NCI-H460 (cell line): ENCODE data around the gene APBA2. TPM values are rescaled to one million over a fixed set of nuclear protein-coding genes. Genes with fewer than 3 reads are reported as not detected.
"Not testable (repeated sequence)": the region's sequence is repeated elsewhere in the genome, so short reads cannot be mapped to it uniquely, and the experiment has no call there.

Experiments
- DNase-seq: peaks from one replicate; pipeline ENCODE4 v3.0.0-alpha.2; 2016; ENCODE audit warnings: low read depth; ENCODE audit errors: extremely low read depth
- total RNA-seq: library from RNA; depleted of rRNA; stranded (reverse); fragments of >200 nt; shearing (Covaris generic); gene quantifications from 2 replicates; pipeline ENCODE4 v1.2.3, GENCODE V29; 2014

APBA2 gene
- total RNA-seq, 1 experiment from 2014 or later, result 20.5 TPM

- no peak for DNase-seq
Observed at GRCh38 chr15:29024662-29025061, 138.9 kb downstream of the APBA2 start.

- DNase-seq, result not testable (repeated sequence)
Observed at GRCh38 chr15:29025411-29025810, 139.6 kb downstream of the APBA2 start.

- DNase-seq, result not testable (repeated sequence)
Observed at GRCh38 chr15:29028158-29028557, 142.4 kb downstream of the APBA2 start.

GRCh38 chr15:29029651-29030195 lies 143.9 kb downstream of the APBA2 start:
- DNase-seq, result no peak

GRCh38 chr15:29031502-29032228 lies 145.9 kb downstream of the APBA2 start:
- no peak for DNase-seq

GRCh38 chr15:29032229-29032625 lies 146.5 kb downstream of the APBA2 start:
- no peak for DNase-seq

- no peak for DNase-seq
Observed at GRCh38 chr15:29032751-29033150, 147.0 kb downstream of the APBA2 start.

- no peak for DNase-seq
Observed at GRCh38 chr15:29034151-29034550, 148.4 kb downstream of the APBA2 start.

GRCh38 chr15:29034593-29035335 lies 149.0 kb downstream of the APBA2 start:
- DNase-seq, result no peak

GRCh38 chr15:29035336-29036285 lies 149.8 kb downstream of the APBA2 start:
- no peak for DNase-seq

GRCh38 chr15:29037997-29038705 lies 152.4 kb downstream of the APBA2 start:
- DNase-seq, result no peak

- DNase-seq, result no peak
Observed at GRCh38 chr15:29039466-29040369, 153.9 kb downstream of the APBA2 start.

- DNase-seq, result no peak
Observed at GRCh38 chr15:29040370-29040751, 154.6 kb downstream of the APBA2 start.

- DNase-seq, result no peak
Observed at GRCh38 chr15:29043736-29044502, 158.1 kb downstream of the APBA2 start.

- DNase-seq, result no peak
Observed at GRCh38 chr15:29044503-29044901, 158.7 kb downstream of the APBA2 start.

GRCh38 chr15:29045161-29045560 lies 159.4 kb downstream of the APBA2 start:
- not testable (repeated sequence) for DNase-seq

- DNase-seq, result no peak
Observed at GRCh38 chr15:29045717-29046116, 159.9 kb downstream of the APBA2 start.

- no peak for DNase-seq
Observed at GRCh38 chr15:29046281-29046810, 160.6 kb downstream of the APBA2 start.
